ENCODE measurements around the gene CITED4. TPM values are rescaled to one million over a fixed set of nuclear protein-coding genes. Genes with fewer than 3 reads are reported as not detected.

CITED4 gene
- polyA plus RNA-seq, 3 donors, result 2.4 to 18.8 (median 17.1) TPM

- Histone ChIP-seq H3K4me3 (replicated peaks in 1 of 3; ENCODE audit: low read depth in 2 of 3, low read length in 3 of 3) (no peak overlapping the region), H2AFZ (ENCODE audit: insufficient read depth, low read depth, low read length, poor library complexity, severe bottlenecking) (no peak overlapping the region), H3K36me3 (replicated peaks in 1 of 2; ENCODE audit: control insufficient read depth in 1 of 2, insufficient read depth in 2 of 2, low read length in 2 of 2) (no peaks in the 10 kb centered on the region), H3K27me3 (ENCODE audit: control insufficient read depth in 2 of 2, insufficient read depth in 2 of 2, low read length in 2 of 2) (no peaks in the 10 kb centered on the region), H3K4me2 (replicated peaks; ENCODE audit: extremely low read depth, low read length, poor library complexity, severe bottlenecking) (no peak overlapping the region), H3K9ac (ENCODE audit: insufficient read depth, low read length, poor library complexity, severe bottlenecking) (no peak overlapping the region), H4K20me1 (ENCODE audit: insufficient read depth, low read length) (no peaks in the 10 kb centered on the region), H3K79me2 (ENCODE audit: insufficient read depth, low read length) (no peaks in the 10 kb centered on the region), H3K9me3 (replicated peaks in 1 of 2; ENCODE audit: control insufficient read depth in 1 of 2, insufficient read depth in 1 of 2, low read length in 2 of 2) (no peaks in the 10 kb centered on the region), H3K27ac (ENCODE audit: low read depth in 1 of 2, low read length in 2 of 2) (no peak overlapping the region), H3K4me1 (ENCODE audit: control insufficient read depth in 1 of 2, insufficient read depth in 2 of 2, low read length in 2 of 2) (peaks cover 35 to 38% of the 10 kb centered on the region in 2 donors)
- TF ChIP-seq, protein P1, sequence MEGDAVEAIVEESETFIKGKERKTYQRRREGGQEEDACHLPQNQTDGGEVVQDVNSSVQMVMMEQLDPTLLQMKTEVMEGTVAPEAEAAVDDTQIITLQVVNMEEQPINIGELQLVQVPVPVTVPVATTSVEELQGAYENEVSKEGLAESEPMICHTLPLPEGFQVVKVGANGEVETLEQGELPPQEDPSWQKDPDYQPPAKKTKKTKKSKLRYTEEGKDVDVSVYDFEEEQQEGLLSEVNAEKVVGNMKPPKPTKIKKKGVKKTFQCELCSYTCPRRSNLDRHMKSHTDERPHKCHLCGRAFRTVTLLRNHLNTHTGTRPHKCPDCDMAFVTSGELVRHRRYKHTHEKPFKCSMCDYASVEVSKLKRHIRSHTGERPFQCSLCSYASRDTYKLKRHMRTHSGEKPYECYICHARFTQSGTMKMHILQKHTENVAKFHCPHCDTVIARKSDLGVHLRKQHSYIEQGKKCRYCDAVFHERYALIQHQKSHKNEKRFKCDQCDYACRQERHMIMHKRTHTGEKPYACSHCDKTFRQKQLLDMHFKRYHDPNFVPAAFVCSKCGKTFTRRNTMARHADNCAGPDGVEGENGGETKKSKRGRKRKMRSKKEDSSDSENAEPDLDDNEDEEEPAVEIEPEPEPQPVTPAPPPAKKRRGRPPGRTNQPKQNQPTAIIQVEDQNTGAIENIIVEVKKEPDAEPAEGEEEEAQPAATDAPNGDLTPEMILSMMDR (IDR thresholded peaks at IDR 0.05), result no peak
- Mint-ChIP-seq H3K27ac (peak overlapping the region in 2 of 7 donors; percentile 70 to 73), H3K36me3 (peaks cover 0 to 2% of the 10 kb centered on the region in 2 donors), H3K27me3 (ENCODE audit: low read depth in 3 of 3) (peaks cover 0 to 3% (median 3%) of the 10 kb centered on the region in 3 donors), H3K9me3 (no peaks in the 10 kb centered on the region), H3K4me3 (no peak overlapping the region), H3K4me1 (peaks cover 38% of the 10 kb centered on the region)
- intact Hi-C loops (cut with micrococcal nuclease), result no loop called here
- WGBS (ENCODE audit: insufficient coverage), result no CpG with 5 or more reads among the region's 4 CpGs
- no peak for DNase-seq
These were observed 45.7 kb upstream of the CITED4 start for GRCh38 chr1:40907899-40908298.

DNA sequence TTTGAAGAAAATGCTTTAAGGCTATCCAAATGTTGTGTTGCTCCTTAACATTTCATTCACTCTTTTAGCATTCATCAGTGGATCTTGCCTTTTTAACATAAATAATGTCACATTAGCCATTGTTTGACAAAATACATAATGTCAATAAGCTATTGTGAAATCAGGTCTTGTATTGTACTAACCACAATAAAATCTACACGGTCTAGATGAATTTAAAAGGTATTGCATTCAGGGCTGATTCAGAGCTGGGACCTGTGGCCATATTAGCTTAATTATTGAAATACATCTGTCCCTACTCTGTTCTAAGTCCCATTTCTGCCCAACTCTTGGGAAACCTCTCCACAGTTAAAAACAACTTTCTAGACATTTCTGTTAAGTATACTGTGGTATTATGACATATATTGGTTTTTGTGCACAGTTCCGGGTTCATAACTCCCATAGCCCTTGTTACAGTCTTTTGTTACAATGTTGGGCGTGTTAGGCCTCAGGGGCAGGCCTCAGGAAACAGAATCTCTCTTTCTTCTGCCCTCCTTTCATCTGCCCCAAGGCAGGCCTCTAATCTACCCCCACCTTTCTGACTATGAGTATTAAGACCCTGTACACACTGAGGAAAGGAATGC is 44.7 kb upstream of the CITED4 start:
- intact Hi-C loops (cut with micrococcal nuclease), result no loop called here
- Mint-ChIP-seq H3K27me3 (ENCODE audit: low read depth in 3 of 3) (peaks cover 0 to 4% (median 3%) of the 10 kb centered on the region in 3 donors), H3K36me3 (peaks cover 0 to 2% of the 10 kb centered on the region in 2 donors), H3K27ac (peak overlapping the region; percentile 60 to 83 (median 73)), H3K4me3 (no peak overlapping the region), H3K4me1 (peaks cover 45% of the 10 kb centered on the region), H3K9me3 (no peaks in the 10 kb centered on the region)
- H3K4me2 ChIP-seq (replicated peaks; ENCODE audit: extremely low read depth, low read length, poor library complexity, severe bottlenecking), result no peak overlapping the region
- WGBS (ENCODE audit: insufficient coverage), result no CpG with 5 or more reads among the region's 3 CpGs
- TF ChIP-seq, protein P1 (IDR thresholded peaks at IDR 0.05), result no peak
- peak overlapping the region; percentile 27 to 78 for H3K27ac ChIP-seq (ENCODE audit: low read depth in 1 of 2, low read length in 2 of 2)
- no peak overlapping the region for H3K4me3 ChIP-seq (replicated peaks in 1 of 3; ENCODE audit: low read depth in 2 of 3, low read length in 3 of 3)
- H3K4me1 ChIP-seq (ENCODE audit: control insufficient read depth in 1 of 2, insufficient read depth in 2 of 2, low read length in 2 of 2), result peaks cover 35 to 38% of the 10 kb centered on the region in 2 donors
- no peak overlapping the region for H3K9ac ChIP-seq (ENCODE audit: insufficient read depth, low read length, poor library complexity, severe bottlenecking)
- DNase-seq, result peak in 1 of 3 donors; percentile 18
- peak overlapping the region; percentile 60 for H2AFZ ChIP-seq (ENCODE audit: insufficient read depth, low read depth, low read length, poor library complexity, severe bottlenecking)
- H3K9me3 ChIP-seq (replicated peaks in 1 of 2; ENCODE audit: control insufficient read depth in 1 of 2, insufficient read depth in 1 of 2, low read length in 2 of 2), result no peaks in the 10 kb centered on the region
- H3K27me3 ChIP-seq (ENCODE audit: control insufficient read depth in 2 of 2, insufficient read depth in 2 of 2, low read length in 2 of 2), result no peaks in the 10 kb centered on the region
- H3K79me2 ChIP-seq (ENCODE audit: insufficient read depth, low read length), result no peaks in the 10 kb centered on the region
- no peaks in the 10 kb centered on the region for H4K20me1 ChIP-seq (ENCODE audit: insufficient read depth, low read length)
- no peaks in the 10 kb centered on the region for H3K36me3 ChIP-seq (replicated peaks in 1 of 2; ENCODE audit: control insufficient read depth in 1 of 2, insufficient read depth in 2 of 2, low read length in 2 of 2)

Measured in CD14-positive monocyte (primary cell).